ENCODE measurements around the gene CYP4F12. TPM values are rescaled to one million over a fixed set of nuclear protein-coding genes. Genes with fewer than 3 reads are reported as not detected.

CYP4F12 gene
- polyA plus RNA-seq, 4 donors: 46.9 to 398 (median 186) TPM

DNA sequence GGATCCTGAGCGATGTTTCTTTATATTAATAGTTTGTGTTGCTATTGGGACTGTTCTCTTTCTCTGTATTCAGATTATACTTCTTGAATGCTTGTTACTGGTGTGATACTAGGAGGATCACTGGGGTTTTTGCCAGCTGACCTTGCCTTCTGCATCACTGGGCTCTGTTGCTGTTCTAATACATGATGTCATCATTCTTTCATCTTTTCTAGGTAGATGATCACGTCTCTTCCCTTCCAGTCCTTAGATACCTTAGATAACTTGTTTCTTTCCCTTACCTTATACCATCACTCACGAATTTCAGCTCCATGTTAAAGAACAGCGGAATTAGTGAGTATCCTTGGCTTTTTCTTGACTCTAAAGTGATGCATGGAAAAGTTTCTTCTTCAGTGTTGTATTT, 64.8 kb downstream of the CYP4F12 start, which contains the start of gene OR10H3:
OR10H3 (plus strand) TSS at position 264 of the 400 bp plus-strand sequence. CDS start 3,408 bp downstream, outside the sequence.
- peaks cover 3 to 4% of the 10 kb centered on the region in 2 donors for H3K9me3 ChIP-seq (ENCODE audit: control insufficient read depth in 2 of 2, insufficient read depth in 1 of 2, low read depth in 1 of 2, low read length in 1 of 2)
- FAIRE-seq: no peak
- DNase-seq: no peak

DNA sequence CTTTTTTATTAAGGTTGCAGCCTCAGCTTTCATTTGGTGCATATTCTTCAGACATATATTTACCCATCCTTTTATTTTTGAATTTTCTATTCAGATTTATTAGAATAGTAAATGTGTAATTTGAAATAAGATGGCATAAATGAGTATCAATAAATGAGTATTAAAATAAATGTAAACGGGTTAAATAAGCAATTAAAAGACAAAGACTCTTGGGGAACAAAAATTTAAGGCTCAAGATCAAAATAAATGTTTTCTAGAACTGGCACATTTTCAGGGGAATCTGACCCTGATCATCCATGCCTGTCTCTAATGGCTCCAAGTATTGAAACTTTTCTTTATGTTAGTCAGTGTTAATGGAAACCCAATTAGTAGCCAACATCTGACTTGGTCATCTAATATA, 67.9 kb downstream of the CYP4F12 start:
- no peaks in the 10 kb centered on the region for H3K4me1 ChIP-seq (ENCODE audit: control insufficient read depth in 3 of 3, insufficient read depth in 2 of 3, low read depth in 1 of 3, low read length in 2 of 3)
- no peak overlapping the region for H3K4me3 ChIP-seq (ENCODE audit: low read depth in 1 of 3, low read length in 3 of 3)
- DNase-seq (no peak), FAIRE-seq (no peak)
- no peaks in the 10 kb centered on the region for H3K36me3 ChIP-seq (ENCODE audit: control insufficient read depth in 3 of 3, insufficient read depth in 2 of 3, low read depth in 1 of 3, low read length in 3 of 3)
- no peak overlapping the region for H3K27ac ChIP-seq (ENCODE audit: low read depth in 1 of 3, low read length in 2 of 3)
- no peaks in the 10 kb centered on the region for H3K27me3 ChIP-seq (ENCODE audit: control insufficient read depth in 3 of 3, insufficient read depth in 3 of 3, low read length in 3 of 3)
- 64 to 74% (median 70%) methylated on average over 1 of the region's 1 CpG for WGBS, 3 donors
- peaks cover 3 to 4% of the 10 kb centered on the region in 2 donors for H3K9me3 ChIP-seq (ENCODE audit: control insufficient read depth in 2 of 2, insufficient read depth in 1 of 2, low read depth in 1 of 2, low read length in 1 of 2)

More for the DNA sequence above, 64.8 kb downstream of the CYP4F12 start, which contains the start of gene OR10H3:
- Histone ChIP-seq H3K27me3 (ENCODE audit: control insufficient read depth in 3 of 3, insufficient read depth in 3 of 3, low read length in 3 of 3) (no peaks in the 10 kb centered on the region), H3K4me3 (ENCODE audit: low read depth in 1 of 3, low read length in 3 of 3) (no peak within 1 kb of the TSS), H3K36me3 (ENCODE audit: control insufficient read depth in 3 of 3, insufficient read depth in 2 of 3, low read depth in 1 of 3, low read length in 3 of 3) (no peaks in the 10 kb centered on the region), H3K27ac (ENCODE audit: low read depth in 1 of 3, low read length in 2 of 3) (no peak within 1 kb of the TSS), H3K4me1 (ENCODE audit: control insufficient read depth in 3 of 3, insufficient read depth in 2 of 3, low read depth in 1 of 3, low read length in 2 of 3) (no peaks in the 10 kb centered on the region)
- 59 to 63% (median 60%) methylated on average over 4 of the region's 4 CpGs for WGBS, 3 donors

Other genes with a start within 250 kb of the CYP4F12 start
- 10 to 100 TPM in 3 of 4 donors, 1 to 10 TPM in 1; 7.0 to 19.6 (median 15.5) TPM for gene WIZ, start 223.1 kb upstream of the CYP4F12 start, polyA plus RNA-seq
- gene RASAL3, start 208.5 kb upstream of the CYP4F12 start, polyA plus RNA-seq: 1 to 10 TPM; 1.3 to 8.1 (median 3.0) TPM
- under 1 TPM in 1 of 4 donors, not detected in 3; 0.54 TPM for gene PGLYRP2, start 193.6 kb upstream of the CYP4F12 start, polyA plus RNA-seq
- gene CYP4F22, start 164.6 kb upstream of the CYP4F12 start, polyA plus RNA-seq: under 1 TPM in 2 of 4 donors, not detected in 2; 0.09 to 0.15 TPM
- gene CYP4F8, start 57.9 kb upstream of the CYP4F12 start, polyA plus RNA-seq: not detected
- gene CYP4F3, start 32.2 kb upstream of the CYP4F12 start, polyA plus RNA-seq: 10 to 100 TPM in 2 of 4 donors, 1 to 10 TPM in 2; 2.3 to 15.2 (median 7.9) TPM
- not detected for gene OR10H2, start 54.9 kb downstream of the CYP4F12 start, polyA plus RNA-seq
- gene OR10H3, start 64.9 kb downstream of the CYP4F12 start, polyA plus RNA-seq: not detected
- gene OR10H5, start 114.6 kb downstream of the CYP4F12 start, polyA plus RNA-seq: not detected
- not detected for gene OR10H1, start 142.6 kb downstream of the CYP4F12 start, polyA plus RNA-seq
- gene CYP4F2, start 225.0 kb downstream of the CYP4F12 start, polyA plus RNA-seq: 100 to 1,000 TPM in 1 of 4 donors, 10 to 100 TPM in 1, 1 to 10 TPM in 2; 3.8 to 135 (median 26.3) TPM